ENCODE data around the gene TMEM170A. TPM values are rescaled to one million over a fixed set of nuclear protein-coding genes. Genes with fewer than 3 reads are reported as not detected.

The TMEM170A gene
- total and polyA plus RNA-seq, 2 of the 13 experiments (the other 11 are each of a cell fraction or from before 2014, with no cell fraction given), result 35.7 to 39.7 TPM

GRCh38 chr16:75464122-75464918 lies at the start of gene TMEM170A (continued):
- TF ChIP-seq DNMT3B (CRISPR knock-in tag; conservative IDR thresholded peaks at IDR 0.05), result peak; percentile 78; the same call in 1 of the 2 replicates
- no peak; the same call in none of the 2 replicates for TF ChIP-seq ZNF503 (CRISPR knock-in tag; IDR thresholded peaks at IDR 0.05)
- peak; percentile 62 for TF ChIP-seq PHF5A (CRISPR knock-in tag; IDR thresholded peaks at IDR 0.05; ENCODE audit: low read depth, unreplicated experiment)
- peak; percentile 85; the same call in 1 of the 2 replicates for TF ChIP-seq ZNF337 (CRISPR knock-in tag; IDR thresholded peaks at IDR 0.05; ENCODE audit: borderline replicate concordance, low read depth)
- TF ChIP-seq CEBPB (IDR thresholded peaks at IDR 0.05; ENCODE audit: borderline replicate concordance, low read depth, low read length), result peak; percentile 81; the same call in 1 of the 2 replicates
- no peak; the same call in 1 of the 2 replicates for TF ChIP-seq KLF15 (CRISPR knock-in tag; IDR thresholded peaks at IDR 0.05; ENCODE audit: borderline replicate concordance)
- no peak for TF ChIP-seq E2F2 (CRISPR knock-in tag; IDR thresholded peaks at IDR 0.05; ENCODE audit: borderline replicate concordance)
- no peak; the same call in 1 of the 2 replicates for TF ChIP-seq ZNF225 (CRISPR knock-in tag; IDR thresholded peaks at IDR 0.05)
- peak; percentile 76 for TF ChIP-seq FOSL2 (CRISPR knock-in tag; IDR thresholded peaks at IDR 0.05)
- TF ChIP-seq RBM22 (optimal IDR thresholded peaks at IDR 0.05; ENCODE audit: low read length), result no peak
- TF ChIP-seq SNAI1 (CRISPR knock-in tag; IDR thresholded peaks at IDR 0.05; ENCODE audit: borderline replicate concordance), result peak; percentile 56; the same call in 1 of the 2 replicates
- TF ChIP-seq HNRNPL (IDR thresholded peaks at IDR 0.05; ENCODE audit: low read depth, low read length), result no peak
- TF ChIP-seq MYC (CRISPR knock-in tag; IDR thresholded peaks at IDR 0.05; ENCODE audit: borderline replicate concordance), result peak; percentile 79
- peak; percentile 73; the same call in 1 of the 2 replicates for TF ChIP-seq FOXJ3 (CRISPR knock-in tag; IDR thresholded peaks at IDR 0.05; ENCODE audit: borderline replicate concordance)
- TF ChIP-seq ZBTB20 (CRISPR knock-in tag; IDR thresholded peaks at IDR 0.05; ENCODE audit: borderline replicate concordance, low read depth), result no peak
- TF ChIP-seq HDAC6 (IDR thresholded peaks at IDR 0.05; ENCODE audit: low read depth, low read length), result no peak
- 0 out of 2 replicates have a peak, but pooled peaks have one; percentile 69 for TF ChIP-seq ATF5 (CRISPR knock-in tag; IDR thresholded peaks at IDR 0.05; ENCODE audit: low read depth)
- TF ChIP-seq HNF1B (CRISPR knock-in tag; IDR thresholded peaks at IDR 0.05), result peak; percentile 96
- TF ChIP-seq DBP (CRISPR knock-in tag; IDR thresholded peaks at IDR 0.05; ENCODE audit: not compliant biosample characterization), result peak; percentile 6
